HepG2 (cell line): ENCODE data around the gene CYTH1. TPM values are rescaled to one million over a fixed set of nuclear protein-coding genes. Genes with fewer than 3 reads are reported as not detected.

Source experiments
- HDAC1 ChIP-seq: sonication (generic); formaldehyde crosslinking; IDR thresholded peaks from 2 replicates; pipeline ENCODE4 v1.5.1; 2020; ENCODE audit warnings: mild to moderate bottlenecking, missing genetic modification reagents
- MTA1 ChIP-seq: sonication (generic); formaldehyde crosslinking; IDR thresholded peaks from 2 replicates; pipeline ENCODE4 v1.4.0; 2020; ENCODE audit warnings: missing genetic modification reagents, mild to moderate bottlenecking, borderline replicate concordance
- NR2C2 ChIP-seq: sonication (generic); formaldehyde crosslinking; IDR thresholded peaks from 2 replicates; pipeline ENCODE4 v1.4.0; 2020; ENCODE audit warnings: missing genetic modification reagents, mild to moderate bottlenecking, moderate library complexity, borderline replicate concordance
- SIN3B ChIP-seq: fragments of 150-350 bp; IDR thresholded peaks from 2 replicates; pipeline ENCODE4 v1.6.1; 2014; ENCODE audit warnings: low read length
- SRF ChIP-seq: IDR thresholded peaks from 2 replicates; pipeline ENCODE4 v1.6.1; 2011; ENCODE audit warnings: mild to moderate bottlenecking, low read depth, low read length, moderate library complexity
- ZBTB38 ChIP-seq: sonication (generic); formaldehyde crosslinking; IDR thresholded peaks from 2 replicates; pipeline ENCODE4 v1.5.1; 2020; ENCODE audit warnings: mild to moderate bottlenecking, missing genetic modification reagents
- ZNF367 ChIP-seq: sonication (generic); formaldehyde crosslinking; IDR thresholded peaks from 2 replicates; pipeline ENCODE4 v1.4.0; 2020; ENCODE audit warnings: missing genetic modification reagents, borderline replicate concordance
- polyA plus RNA-seq, 8 experiments: library from polyadenylated mRNA; depleted of rRNA in 3 of 8; stranded (reverse) in 7 of 8; unstranded in 1 of 8; fragments of >200 nt; fragmentation: Illumina TruSeq in 4 of 8; extraction: Trizol in 4 of 8; gene quantifications; 2 replicates each; pipeline versions ENCODE4 v1.2.1 to v1.2.3, GENCODE V29; 2011 to 2016; ENCODE audit warnings: low read depth in 4 of 8, missing spikeins in 1 of 8, mixed read lengths in 1 of 8; ENCODE audit not compliant: insufficient read depth in 1 of 8
- total RNA-seq, 5 experiments: library from RNA; depleted of rRNA; stranded (reverse); fragments of >200 nt; fragmentation: Illumina TruSeq; extraction: Trizol; gene quantifications; 2 replicates each; pipeline ENCODE4 v1.2.3, GENCODE V29; 2016; ENCODE audit warnings: low read depth in 1 of 5
- TF ChIP-seq, protein P1 (sequence below): sonication (generic); formaldehyde crosslinking; IDR thresholded peaks from 2 replicates; pipeline ENCODE4 v1.5.0; 2020; ENCODE audit warnings: mild to moderate bottlenecking, missing genetic modification reagents
- TF ChIP-seq, protein P2 (sequence below): sonication (generic); formaldehyde crosslinking; IDR thresholded peaks from 2 replicates; pipeline ENCODE4 v1.8.1; 2022; ENCODE audit warnings: low read depth, mild to moderate bottlenecking, missing genetic modification reagents
- TF ChIP-seq, protein P3 (sequence below), 2 experiments: sonication (generic) in 1 of 2; formaldehyde crosslinking in 1 of 2; IDR thresholded peaks; 2 replicates each; pipeline versions ENCODE4 v1.6.1 to v1.9.0; 2014 to 2022; ENCODE audit warnings: antibody characterized with exemption in 1 of 2, borderline replicate concordance in 1 of 2, inconsistent platforms in 1 of 2, low read depth in 1 of 2, missing genetic modification reagents in 1 of 2
- TF ChIP-seq, protein P4 (sequence below): sonication (generic); formaldehyde crosslinking; IDR thresholded peaks from 2 replicates; pipeline ENCODE4 v1.5.0; 2020; ENCODE audit warnings: mild to moderate bottlenecking, missing genetic modification reagents, moderate library complexity
- TF ChIP-seq, protein P5 (sequence below): sonication (generic); formaldehyde crosslinking; IDR thresholded peaks from 2 replicates; pipeline ENCODE4 v1.5.0; 2020; ENCODE audit warnings: mild to moderate bottlenecking, missing genetic modification reagents, borderline replicate concordance

The CYTH1 gene
- total and polyA plus RNA-seq, 2 of the 13 experiments (the other 11 are each of a cell fraction or from before 2014, with no cell fraction given) = 20.1 to 48.9 TPM

DNA sequence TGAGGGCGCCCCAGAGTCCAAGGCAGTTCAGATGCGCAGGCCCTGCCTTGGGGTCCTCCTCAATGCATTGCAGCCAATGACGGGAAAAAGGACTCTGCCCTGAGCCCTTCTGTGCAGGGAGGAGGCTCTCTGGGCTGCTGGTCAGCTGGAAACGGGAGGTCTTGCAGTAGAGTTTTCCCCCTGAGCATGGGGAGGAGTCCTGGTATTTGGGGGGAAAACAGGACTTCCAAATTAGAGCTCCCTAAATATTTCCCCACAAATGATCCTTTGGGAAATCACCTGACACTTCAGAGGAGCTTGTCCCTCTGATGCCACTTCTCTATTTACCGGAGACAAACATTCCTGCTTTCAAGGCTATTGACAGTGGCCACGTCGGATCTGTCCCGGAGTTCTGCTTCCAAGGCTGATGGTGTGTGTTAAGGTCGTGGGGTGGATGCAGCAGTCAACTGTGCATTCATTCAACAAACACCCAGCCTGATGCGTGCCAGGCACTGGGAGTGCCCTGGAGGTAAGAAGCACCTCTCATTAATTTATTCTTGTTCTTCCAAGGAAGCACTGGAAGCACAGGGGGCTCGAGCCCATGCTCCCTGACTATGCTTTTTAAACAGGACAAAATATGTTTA is 131.9 kb downstream of the CYTH1 start (continued):
- TF ChIP-seq, protein P1, sequence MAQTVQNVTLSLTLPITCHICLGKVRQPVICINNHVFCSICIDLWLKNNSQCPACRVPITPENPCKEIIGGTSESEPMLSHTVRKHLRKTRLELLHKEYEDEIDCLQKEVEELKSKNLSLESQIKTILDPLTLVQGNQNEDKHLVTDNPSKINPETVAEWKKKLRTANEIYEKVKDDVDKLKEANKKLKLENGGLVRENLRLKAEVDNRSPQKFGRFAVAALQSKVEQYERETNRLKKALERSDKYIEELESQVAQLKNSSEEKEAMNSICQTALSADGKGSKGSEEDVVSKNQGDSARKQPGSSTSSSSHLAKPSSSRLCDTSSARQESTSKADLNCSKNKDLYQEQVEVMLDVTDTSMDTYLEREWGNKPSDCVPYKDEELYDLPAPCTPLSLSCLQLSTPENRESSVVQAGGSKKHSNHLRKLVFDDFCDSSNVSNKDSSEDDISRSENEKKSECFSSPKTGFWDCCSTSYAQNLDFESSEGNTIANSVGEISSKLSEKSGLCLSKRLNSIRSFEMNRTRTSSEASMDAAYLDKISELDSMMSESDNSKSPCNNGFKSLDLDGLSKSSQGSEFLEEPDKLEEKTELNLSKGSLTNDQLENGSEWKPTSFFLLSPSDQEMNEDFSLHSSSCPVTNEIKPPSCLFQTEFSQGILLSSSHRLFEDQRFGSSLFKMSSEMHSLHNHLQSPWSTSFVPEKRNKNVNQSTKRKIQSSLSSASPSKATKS (CRISPR knock-in tag) = peak; percentile 87; the same call in 1 of the 2 replicates
- TF ChIP-seq NR2C2 (peak; percentile 51; the same call in 1 of the 2 replicates), ZBTB38 (CRISPR knock-in tag) (peak; percentile 72), MTA1 (CRISPR knock-in tag) (peak; percentile 92), SRF (no peak), HDAC1 (peak; percentile 91), SIN3B (no peak), ZNF367 (CRISPR knock-in tag) (no peak)
- TF ChIP-seq, protein P2, sequence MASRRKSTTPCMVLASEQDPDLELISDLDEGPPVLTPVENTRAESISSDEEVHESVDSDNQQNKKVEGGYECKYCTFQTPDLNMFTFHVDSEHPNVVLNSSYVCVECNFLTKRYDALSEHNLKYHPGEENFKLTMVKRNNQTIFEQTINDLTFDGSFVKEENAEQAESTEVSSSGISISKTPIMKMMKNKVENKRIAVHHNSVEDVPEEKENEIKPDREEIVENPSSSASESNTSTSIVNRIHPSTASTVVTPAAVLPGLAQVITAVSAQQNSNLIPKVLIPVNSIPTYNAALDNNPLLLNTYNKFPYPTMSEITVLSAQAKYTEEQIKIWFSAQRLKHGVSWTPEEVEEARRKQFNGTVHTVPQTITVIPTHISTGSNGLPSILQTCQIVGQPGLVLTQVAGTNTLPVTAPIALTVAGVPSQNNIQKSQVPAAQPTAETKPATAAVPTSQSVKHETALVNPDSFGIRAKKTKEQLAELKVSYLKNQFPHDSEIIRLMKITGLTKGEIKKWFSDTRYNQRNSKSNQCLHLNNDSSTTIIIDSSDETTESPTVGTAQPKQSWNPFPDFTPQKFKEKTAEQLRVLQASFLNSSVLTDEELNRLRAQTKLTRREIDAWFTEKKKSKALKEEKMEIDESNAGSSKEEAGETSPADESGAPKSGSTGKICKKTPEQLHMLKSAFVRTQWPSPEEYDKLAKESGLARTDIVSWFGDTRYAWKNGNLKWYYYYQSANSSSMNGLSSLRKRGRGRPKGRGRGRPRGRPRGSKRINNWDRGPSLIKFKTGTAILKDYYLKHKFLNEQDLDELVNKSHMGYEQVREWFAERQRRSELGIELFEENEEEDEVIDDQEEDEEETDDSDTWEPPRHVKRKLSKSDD (CRISPR knock-in tag) = peak; percentile 76; the same call in 1 of the 2 replicates
- TF ChIP-seq, protein P3, sequence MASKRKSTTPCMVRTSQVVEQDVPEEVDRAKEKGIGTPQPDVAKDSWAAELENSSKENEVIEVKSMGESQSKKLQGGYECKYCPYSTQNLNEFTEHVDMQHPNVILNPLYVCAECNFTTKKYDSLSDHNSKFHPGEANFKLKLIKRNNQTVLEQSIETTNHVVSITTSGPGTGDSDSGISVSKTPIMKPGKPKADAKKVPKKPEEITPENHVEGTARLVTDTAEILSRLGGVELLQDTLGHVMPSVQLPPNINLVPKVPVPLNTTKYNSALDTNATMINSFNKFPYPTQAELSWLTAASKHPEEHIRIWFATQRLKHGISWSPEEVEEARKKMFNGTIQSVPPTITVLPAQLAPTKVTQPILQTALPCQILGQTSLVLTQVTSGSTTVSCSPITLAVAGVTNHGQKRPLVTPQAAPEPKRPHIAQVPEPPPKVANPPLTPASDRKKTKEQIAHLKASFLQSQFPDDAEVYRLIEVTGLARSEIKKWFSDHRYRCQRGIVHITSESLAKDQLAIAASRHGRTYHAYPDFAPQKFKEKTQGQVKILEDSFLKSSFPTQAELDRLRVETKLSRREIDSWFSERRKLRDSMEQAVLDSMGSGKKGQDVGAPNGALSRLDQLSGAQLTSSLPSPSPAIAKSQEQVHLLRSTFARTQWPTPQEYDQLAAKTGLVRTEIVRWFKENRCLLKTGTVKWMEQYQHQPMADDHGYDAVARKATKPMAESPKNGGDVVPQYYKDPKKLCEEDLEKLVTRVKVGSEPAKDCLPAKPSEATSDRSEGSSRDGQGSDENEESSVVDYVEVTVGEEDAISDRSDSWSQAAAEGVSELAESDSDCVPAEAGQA (IDR thresholded peaks at IDR 0.05; ENCODE audit: low read depth) = 0 out of 2 replicates have a peak, but pooled peaks have one; percentile 59
- TF ChIP-seq, protein P3 (CRISPR knock-in tag; IDR thresholded peaks at IDR 0.05; ENCODE audit: borderline replicate concordance) = no peak; the same call in 1 of the 2 replicates
- TF ChIP-seq, protein P4, sequence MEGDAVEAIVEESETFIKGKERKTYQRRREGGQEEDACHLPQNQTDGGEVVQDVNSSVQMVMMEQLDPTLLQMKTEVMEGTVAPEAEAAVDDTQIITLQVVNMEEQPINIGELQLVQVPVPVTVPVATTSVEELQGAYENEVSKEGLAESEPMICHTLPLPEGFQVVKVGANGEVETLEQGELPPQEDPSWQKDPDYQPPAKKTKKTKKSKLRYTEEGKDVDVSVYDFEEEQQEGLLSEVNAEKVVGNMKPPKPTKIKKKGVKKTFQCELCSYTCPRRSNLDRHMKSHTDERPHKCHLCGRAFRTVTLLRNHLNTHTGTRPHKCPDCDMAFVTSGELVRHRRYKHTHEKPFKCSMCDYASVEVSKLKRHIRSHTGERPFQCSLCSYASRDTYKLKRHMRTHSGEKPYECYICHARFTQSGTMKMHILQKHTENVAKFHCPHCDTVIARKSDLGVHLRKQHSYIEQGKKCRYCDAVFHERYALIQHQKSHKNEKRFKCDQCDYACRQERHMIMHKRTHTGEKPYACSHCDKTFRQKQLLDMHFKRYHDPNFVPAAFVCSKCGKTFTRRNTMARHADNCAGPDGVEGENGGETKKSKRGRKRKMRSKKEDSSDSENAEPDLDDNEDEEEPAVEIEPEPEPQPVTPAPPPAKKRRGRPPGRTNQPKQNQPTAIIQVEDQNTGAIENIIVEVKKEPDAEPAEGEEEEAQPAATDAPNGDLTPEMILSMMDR (CRISPR knock-in tag) = peak; percentile 47
- TF ChIP-seq, protein P5, sequence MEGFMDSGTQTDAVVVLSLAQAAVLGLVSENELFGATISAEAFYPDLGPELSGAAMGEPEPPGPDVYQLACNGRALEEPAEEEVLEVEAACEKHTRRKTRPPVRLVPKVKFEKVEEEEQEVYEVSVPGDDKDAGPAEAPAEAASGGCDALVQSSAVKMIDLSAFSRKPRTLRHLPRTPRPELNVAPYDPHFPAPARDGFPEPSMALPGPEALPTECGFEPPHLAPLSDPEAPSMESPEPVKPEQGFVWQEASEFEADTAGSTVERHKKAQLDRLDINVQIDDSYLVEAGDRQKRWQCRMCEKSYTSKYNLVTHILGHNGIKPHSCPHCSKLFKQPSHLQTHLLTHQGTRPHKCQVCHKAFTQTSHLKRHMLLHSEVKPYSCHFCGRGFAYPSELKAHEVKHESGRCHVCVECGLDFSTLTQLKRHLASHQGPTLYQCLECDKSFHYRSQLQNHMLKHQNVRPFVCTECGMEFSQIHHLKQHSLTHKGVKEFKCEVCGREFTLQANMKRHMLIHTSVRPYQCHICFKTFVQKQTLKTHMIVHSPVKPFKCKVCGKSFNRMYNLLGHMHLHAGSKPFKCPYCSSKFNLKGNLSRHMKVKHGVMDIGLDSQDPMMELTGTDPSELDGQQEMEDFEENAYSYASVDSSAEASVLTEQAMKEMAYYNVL (CRISPR knock-in tag) = peak; percentile 95
